Measurements from ENCODE around the gene PCMTD2.
"Not testable (repeated sequence)": the region's sequence is repeated elsewhere in the genome, so short reads cannot be mapped to it uniquely, and the experiment has no call there.

The PCMTD2 gene

GRCh38 chr20:64224351-64225170, 31.0 kb upstream of the PCMTD2 start:
- DNase-seq: no peak

- no peak for DNase-seq
Measured at GRCh38 chr20:64225171-64225595, 30.4 kb upstream of the PCMTD2 start.

GRCh38 chr20:64225828-64226598, 29.5 kb upstream of the PCMTD2 start:
- DNase-seq: no peak

- no peak for DNase-seq
Measured at GRCh38 chr20:64226686-64227580, 28.6 kb upstream of the PCMTD2 start.

- no peak for DNase-seq
Measured at GRCh38 chr20:64228086-64228653, 27.4 kb upstream of the PCMTD2 start.

- peak in 1 of 2 experiments; percentile 24 for DNase-seq
Measured at GRCh38 chr20:64228751-64229506, 26.6 kb upstream of the PCMTD2 start.

- peak in 1 of 2 experiments; percentile 16 for DNase-seq
Measured at GRCh38 chr20:64229507-64230061, 26.0 kb upstream of the PCMTD2 start.

- no peak for DNase-seq
Measured at GRCh38 chr20:64230461-64231145, 24.9 kb upstream of the PCMTD2 start.

- no peak for DNase-seq
Measured at GRCh38 chr20:64231621-64232550, 23.7 kb upstream of the PCMTD2 start.

GRCh38 chr20:64232794-64233193, 22.8 kb upstream of the PCMTD2 start:
- DNase-seq: peak; percentile 62 to 81

- no peak for DNase-seq
Measured at GRCh38 chr20:64233725-64234124, 21.8 kb upstream of the PCMTD2 start.

GRCh38 chr20:64234291-64234791, 21.2 kb upstream of the PCMTD2 start:
- no peak for DNase-seq

GRCh38 chr20:64234921-64235565, 20.5 kb upstream of the PCMTD2 start:
- DNase-seq: not testable (repeated sequence)

- DNase-seq: no peak
Measured at GRCh38 chr20:64236137-64237088, 19.1 kb upstream of the PCMTD2 start.

GRCh38 chr20:64237316-64237715, 18.2 kb upstream of the PCMTD2 start:
- no peak for DNase-seq

- DNase-seq: no peak
Measured at GRCh38 chr20:64238115-64238825, 17.3 kb upstream of the PCMTD2 start.

- no peak for DNase-seq
Measured at GRCh38 chr20:64238851-64239387, 16.6 kb upstream of the PCMTD2 start.

Data from NCI-H2081 (cell line).